ENCODE measurements around the gene HSPB7.

HSPB7 gene

DNA sequence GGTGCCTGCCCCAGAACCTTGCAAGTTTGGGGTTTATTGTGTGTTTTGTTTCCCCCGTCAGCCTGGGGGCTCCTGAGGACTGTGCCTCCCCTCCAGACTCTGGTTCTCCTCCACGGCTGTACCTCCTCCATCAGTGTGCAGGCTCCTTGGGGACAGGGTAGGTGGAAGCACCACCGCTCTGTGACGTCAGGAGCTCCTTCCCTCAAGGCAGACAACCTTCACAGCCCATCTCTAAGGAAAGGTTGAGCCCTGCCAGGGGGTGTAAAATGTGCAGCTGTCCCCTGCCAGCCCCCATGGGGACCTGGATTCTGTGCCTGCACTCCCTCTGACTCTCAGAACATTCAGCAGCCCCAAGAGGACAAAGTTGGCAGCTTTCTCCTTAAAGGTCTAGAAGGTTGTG, 465 bp upstream of the HSPB7 start:
- no peak overlapping the region for H3K4me3 ChIP-seq (ENCODE audit: low read depth, low read length)
- TF ChIP-seq, protein P1, sequence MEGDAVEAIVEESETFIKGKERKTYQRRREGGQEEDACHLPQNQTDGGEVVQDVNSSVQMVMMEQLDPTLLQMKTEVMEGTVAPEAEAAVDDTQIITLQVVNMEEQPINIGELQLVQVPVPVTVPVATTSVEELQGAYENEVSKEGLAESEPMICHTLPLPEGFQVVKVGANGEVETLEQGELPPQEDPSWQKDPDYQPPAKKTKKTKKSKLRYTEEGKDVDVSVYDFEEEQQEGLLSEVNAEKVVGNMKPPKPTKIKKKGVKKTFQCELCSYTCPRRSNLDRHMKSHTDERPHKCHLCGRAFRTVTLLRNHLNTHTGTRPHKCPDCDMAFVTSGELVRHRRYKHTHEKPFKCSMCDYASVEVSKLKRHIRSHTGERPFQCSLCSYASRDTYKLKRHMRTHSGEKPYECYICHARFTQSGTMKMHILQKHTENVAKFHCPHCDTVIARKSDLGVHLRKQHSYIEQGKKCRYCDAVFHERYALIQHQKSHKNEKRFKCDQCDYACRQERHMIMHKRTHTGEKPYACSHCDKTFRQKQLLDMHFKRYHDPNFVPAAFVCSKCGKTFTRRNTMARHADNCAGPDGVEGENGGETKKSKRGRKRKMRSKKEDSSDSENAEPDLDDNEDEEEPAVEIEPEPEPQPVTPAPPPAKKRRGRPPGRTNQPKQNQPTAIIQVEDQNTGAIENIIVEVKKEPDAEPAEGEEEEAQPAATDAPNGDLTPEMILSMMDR (conservative IDR thresholded peaks at IDR 0.05; ENCODE audit: low read depth, low read length): no peak
- no peak for DNase-seq (ENCODE audit: low read depth)

GRCh38 chr1:16017076-16017460, 775 bp downstream of the HSPB7 start:
- TF ChIP-seq, protein P1 (conservative IDR thresholded peaks at IDR 0.05; ENCODE audit: low read depth, low read length): no peak
- no peak for DNase-seq (ENCODE audit: low read depth)
- no peak overlapping the region for H3K4me3 ChIP-seq (ENCODE audit: low read depth, low read length)

DNA sequence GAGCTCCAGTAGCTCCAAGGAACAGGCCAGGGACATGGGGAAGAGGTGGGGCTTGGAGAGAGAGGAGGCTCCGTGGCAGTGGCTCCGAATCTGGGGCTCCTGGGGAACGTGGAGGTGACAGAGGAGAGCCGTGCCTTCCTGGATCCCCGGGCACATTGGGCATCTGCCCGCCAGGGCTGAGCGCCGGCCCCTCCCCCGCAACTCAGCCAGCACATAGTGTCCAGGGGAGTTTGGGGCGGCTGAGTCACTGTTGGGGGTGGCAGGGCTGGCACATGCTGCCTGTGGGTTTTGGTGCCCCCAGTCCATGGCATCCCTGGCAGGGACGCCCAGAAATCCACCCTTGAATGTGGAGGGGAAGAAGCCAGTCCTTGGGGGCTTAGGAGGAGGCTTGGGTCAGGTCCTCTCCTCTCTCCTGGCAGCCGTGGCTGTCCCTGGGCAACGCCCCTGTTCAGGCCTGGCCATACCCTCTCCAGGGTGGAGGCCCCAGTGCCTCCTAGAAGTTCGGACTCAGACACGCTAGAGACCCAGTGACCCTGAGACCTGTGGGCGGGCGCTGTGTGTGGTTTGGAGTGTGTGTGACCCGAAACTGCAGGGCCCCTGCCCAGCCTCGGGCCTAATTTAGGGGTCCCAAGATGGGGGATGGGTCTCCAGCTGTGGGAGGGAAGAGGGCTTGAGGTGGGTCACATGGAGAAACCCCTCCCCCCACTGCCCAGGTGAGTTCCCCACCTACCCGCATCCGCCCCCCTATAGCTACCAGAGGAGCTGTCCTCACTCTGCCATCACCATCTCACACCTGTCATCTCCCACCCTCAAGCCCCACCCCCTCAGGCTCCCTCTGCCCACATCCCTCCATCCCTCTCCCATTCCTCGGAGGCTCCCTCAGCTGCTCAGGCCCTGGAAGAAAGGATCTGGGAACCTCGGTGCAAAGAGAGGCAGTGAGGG, 1.6 kb downstream of the HSPB7 start:
- H3K4me3 ChIP-seq (ENCODE audit: low read depth, low read length): no peak overlapping the region
- DNase-seq (ENCODE audit: low read depth): no peak
- TF ChIP-seq, protein P1 (conservative IDR thresholded peaks at IDR 0.05; ENCODE audit: low read depth, low read length): no peak

DNA sequence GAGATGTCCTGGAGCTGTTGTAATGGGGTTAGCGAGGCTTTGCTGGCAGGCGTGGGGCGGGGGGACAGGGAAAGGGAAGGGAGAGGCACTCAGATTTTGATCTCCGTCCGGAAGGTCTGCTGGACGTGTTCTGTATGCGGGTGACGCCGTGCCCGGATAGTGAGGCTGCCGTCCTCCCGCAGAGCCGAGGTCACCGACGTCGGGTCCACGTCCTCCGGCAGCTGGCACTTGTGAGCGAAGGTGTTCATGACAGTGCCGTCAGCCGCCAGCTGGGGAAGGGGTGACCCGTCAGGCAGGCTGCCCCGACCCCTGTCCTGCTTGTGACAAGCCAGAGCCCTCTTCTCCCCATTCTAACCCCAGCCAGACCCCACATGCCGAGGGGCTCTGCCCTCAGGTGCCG, 2.4 kb downstream of the HSPB7 start:
- DNase-seq (ENCODE audit: low read depth): no peak
- no peak overlapping the region for H3K4me3 ChIP-seq (ENCODE audit: low read depth, low read length)
- TF ChIP-seq, protein P1 (conservative IDR thresholded peaks at IDR 0.05; ENCODE audit: low read depth, low read length): no peak

- TF ChIP-seq, protein P1 (conservative IDR thresholded peaks at IDR 0.05; ENCODE audit: low read depth, low read length): no peak
- peak; percentile 7 for DNase-seq (ENCODE audit: low read depth)
- H3K4me3 ChIP-seq (ENCODE audit: low read depth, low read length): no peak overlapping the region
Measured at GRCh38 chr1:16014509-16015482, 3.0 kb downstream of the HSPB7 start.

GRCh38 chr1:16013908-16014258, 4.0 kb downstream of the HSPB7 start:
- no peak overlapping the region for H3K4me3 ChIP-seq (ENCODE audit: low read depth, low read length)
- TF ChIP-seq, protein P1 (conservative IDR thresholded peaks at IDR 0.05; ENCODE audit: low read depth, low read length): no peak
- DNase-seq (ENCODE audit: low read depth): no peak

All from choroid plexus epithelial cell (primary cell).